GM21723 (cell line): ENCODE measurements around the gene RBM8A.

ENCODE experiments used
- ATAC-seq: cut with Tn5 transposase; IDR thresholded peaks from one replicate; pipeline ENCODE4 v1.9.1; 2021; ENCODE audit warnings: mild to moderate bottlenecking, moderate library complexity; ENCODE audit not compliant: unreplicated experiment

RBM8A gene

DNA sequence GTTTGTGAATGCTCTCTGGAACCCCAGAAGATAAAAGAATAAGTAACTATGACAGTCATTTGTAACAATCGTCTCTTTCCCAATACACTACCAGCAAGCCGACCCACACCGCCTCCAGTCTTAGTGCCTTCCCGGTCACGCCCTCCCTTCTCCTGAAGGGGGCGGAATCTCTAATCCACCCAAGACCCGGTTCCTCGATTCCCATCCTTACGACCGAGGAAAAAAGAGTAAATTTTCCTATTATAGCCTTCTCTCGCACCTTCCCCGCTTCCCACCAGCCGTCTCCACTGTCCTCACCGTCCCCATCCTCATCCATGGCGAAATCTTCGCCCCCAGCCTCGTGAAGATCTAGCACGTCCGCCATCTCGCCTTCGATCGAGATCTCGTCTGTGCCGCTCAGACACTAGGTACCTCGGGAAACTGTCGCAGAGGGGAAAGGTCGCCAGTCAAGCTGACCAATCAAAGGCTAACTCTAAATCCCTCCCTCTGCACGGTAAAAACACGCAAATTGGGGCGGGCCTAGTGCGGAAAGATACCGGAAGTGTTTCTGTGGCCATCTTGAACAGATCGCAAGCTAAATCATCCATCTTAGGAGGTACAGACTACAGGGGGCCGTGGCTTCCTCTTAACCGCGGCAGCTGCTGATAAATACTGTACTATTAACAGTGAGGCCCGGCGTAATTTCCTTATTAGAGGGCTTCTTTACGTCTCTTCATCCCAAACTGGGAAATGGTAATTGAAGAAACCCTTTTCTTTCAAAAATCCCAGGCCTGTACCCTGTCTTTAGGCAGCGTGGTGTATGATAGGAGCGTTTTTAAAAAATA is at the start of gene RBM8A:
Gene RBM8A (minus strand): TSS at position 422 of the 824 bp plus-strand sequence. CDS start 58 bp downstream, at position 364.
- ATAC-seq = peak; percentile 93

DNA sequence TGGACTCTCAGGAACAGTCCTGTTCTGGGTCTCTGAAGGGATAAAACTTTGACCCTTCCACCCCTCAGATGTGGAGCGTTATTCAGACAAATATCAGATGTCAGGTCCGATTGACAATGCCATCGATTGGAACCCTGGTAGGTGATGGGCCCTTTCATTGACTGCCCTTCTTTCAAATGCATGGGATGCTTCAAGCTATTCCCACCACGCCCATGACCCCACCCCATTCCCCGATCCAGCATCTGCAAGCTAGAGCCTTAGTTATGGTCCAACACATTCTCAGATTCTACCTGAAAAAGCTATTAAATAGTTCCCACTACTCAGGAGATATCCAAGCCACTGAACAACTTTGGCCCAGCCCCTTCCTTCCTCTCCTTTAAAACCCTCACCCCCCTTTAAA is 49.7 kb upstream of the RBM8A start:
- no peak for ATAC-seq

DNA sequence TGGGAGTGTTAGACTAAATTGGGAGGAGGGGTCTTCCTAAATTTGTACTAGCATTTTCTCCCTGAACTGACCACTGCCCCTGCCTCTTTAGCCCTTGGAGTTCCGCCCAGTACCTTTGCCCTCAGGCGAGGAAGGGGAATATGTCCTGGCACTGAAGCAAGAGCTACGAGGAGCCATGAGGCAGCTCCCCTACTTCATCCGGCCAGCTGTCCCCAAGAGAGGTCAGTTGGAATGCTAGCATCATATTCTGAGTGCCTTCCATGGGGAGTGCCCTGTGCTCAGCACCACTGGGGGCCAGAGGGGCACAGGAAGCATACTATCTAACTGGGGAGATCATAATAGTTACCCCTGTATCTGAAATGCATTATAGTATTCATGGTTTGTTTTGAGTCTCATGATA is 47.9 kb upstream of the RBM8A start:
- ATAC-seq = no peak

DNA sequence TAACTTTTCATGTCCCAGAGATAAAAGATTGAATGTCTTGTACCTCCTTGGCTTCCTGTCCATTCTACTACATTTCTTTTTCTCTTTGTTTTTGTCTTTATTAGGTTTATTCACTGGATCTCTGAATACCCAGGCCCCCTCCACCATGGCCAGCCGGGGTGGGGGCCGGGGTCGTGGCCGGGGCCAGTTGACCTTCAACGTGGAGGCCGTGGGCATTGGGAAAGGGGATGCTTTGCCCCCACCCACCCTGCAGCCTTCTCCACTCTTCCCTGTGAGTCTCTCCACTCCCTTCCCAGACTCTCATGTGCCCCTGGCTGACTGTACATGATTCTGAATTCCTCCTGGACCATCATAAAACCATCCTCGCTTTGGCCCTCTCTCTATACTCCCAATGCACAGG is 47.4 kb upstream of the RBM8A start:
- ATAC-seq = no peak

DNA sequence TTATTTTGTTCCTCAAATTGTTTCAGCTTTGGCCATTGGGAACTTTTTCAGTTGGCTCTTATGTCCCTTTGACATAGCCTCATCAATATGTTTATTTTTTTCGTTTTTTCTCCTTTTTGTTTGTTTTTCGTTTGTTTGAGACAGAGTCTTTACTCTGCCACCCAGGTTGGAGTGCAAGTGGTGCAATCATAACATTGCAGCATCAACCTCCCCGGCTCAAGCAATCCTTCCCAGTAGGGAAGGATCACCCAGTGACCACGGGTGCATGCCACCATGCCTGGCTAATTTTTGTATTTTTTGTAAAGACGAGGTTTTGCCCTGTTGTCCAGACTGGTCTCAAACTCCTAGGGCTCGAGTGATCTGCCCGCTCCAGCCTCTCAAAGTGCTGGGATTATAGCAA is 45.3 kb upstream of the RBM8A start:
- no peak for ATAC-seq

DNA sequence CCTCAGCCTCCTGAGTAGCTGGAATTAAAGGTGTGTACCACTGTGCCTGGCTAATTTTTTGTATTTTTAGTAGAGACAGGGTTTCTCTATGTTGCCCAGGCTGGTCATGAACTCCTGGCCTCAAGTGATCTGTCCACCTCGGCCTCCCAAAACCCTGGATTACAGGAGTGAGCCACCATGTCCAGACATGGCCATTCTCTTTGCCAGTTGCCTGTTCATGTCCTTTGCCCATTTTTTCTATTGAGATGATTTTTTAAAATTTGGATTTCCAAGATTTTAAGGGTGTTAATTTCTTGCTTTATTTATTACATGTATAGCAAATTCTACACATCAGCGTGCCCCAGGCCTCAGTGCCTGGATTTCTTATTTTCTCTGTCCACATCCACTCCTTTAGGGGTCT is 40.0 kb upstream of the RBM8A start:
- ATAC-seq = no peak

DNA sequence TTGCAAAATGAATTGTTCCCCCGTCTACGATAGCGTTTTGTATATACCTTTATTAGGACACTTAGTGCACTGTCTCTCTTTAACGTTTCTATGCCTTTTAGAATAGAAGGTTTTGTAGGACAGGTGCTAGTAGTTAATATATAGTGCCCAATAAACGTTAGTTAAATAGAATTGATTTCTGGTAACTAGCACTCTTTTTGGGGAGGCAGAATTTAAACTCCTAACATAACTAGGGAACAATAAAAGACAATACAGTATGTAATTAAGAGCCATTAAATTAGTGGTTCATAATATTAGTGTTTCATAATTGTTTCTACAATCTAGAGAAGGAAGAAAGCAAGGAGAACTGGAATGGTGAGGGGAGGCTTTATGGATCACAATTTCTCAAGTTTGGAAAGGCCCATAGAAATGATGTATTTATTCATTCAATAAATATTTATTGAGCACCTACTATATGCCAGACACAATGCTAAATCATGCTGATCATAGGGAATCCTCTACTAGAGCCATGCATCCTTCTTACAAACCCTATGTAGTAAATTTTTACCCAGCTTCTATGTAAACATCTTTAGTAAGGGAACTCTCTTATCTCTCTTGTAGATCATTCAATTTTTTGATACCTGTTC is 37.9 kb upstream of the RBM8A start:
- ATAC-seq = no peak

DNA sequence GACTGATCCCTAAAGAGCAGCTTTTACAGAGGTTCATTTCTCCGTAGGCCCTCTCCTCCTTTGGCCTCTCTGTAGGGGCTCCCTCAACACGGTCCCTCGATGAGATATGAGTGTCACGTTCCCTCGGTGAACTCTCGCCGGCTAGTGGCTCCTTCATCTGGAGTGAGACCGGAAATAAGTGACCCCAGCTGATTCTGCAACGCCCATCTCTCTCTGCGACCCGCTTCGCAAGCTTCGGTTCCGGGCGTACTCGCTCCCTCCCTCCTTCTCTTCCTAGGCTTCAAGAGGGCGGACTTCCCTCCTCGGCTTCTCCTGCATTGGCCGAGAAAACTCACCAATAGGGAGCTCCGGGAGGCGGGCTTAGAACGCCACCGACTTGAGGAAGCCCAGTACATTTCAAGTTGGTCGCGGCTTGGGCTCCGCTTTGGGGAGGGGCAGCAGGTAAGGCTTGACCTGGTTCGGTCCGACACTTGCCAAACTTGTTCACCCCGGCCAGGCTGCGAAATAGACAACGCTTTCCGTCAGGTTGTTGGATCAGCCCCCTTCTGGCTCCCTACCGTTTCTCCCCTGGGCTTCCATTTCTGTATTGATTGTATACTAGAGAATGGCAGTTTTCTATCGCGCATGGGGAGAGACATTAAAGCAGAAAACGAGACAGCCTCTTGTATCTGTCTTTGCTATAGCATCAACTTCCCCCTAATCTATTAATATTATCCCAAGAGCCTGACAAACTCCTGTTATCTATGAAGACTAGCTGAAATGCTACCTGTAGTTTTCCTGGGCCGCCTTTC is 37.2 kb upstream of the RBM8A start, which contains the start of the genes ANKRD34A and POLR3GL:
Gene ANKRD34A (minus strand): TSS at position 248 of the 791 bp plus-strand sequence. CDS start 2,816 bp downstream, outside the sequence.
Gene POLR3GL (plus strand): TSS at position 363 of the 791 bp plus-strand sequence. CDS start 10,176 bp downstream, outside the sequence.
- peak; percentile 88 for ATAC-seq

DNA sequence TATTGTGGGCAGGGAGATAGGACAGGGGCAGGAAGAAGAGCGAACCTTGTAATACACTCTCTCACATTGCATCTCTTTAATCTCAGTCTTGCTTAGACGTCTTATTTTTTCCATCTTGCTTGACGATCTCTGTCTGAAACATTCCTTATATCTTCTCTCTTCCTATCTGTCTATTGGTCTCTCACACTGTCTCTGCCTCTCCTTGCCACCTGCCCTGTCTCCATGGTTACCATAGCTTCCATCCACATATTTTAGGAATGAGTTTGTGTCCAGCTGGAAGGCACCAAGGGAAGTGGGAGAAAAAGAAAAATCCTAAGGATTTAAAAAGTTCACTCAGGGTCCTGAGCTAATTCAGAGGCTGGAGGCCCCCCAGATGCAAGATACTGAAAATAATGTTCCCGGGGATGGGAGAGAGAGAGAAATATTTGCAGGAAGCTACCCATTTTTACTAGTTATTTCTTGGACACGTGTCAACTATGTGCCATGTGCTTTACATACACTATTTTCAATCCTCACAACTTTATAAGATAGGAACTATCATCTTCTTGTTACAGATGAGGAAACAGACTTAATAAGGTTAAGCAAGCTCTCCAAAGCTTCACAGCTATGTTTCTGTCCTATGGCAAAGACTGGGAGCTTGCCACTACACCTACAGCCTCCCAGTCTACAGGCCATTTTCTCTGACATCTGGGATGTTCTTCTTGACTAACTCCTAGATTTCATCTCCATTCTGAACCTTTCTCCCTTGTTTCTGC is 36.2 kb upstream of the RBM8A start:
- ATAC-seq = no peak

DNA sequence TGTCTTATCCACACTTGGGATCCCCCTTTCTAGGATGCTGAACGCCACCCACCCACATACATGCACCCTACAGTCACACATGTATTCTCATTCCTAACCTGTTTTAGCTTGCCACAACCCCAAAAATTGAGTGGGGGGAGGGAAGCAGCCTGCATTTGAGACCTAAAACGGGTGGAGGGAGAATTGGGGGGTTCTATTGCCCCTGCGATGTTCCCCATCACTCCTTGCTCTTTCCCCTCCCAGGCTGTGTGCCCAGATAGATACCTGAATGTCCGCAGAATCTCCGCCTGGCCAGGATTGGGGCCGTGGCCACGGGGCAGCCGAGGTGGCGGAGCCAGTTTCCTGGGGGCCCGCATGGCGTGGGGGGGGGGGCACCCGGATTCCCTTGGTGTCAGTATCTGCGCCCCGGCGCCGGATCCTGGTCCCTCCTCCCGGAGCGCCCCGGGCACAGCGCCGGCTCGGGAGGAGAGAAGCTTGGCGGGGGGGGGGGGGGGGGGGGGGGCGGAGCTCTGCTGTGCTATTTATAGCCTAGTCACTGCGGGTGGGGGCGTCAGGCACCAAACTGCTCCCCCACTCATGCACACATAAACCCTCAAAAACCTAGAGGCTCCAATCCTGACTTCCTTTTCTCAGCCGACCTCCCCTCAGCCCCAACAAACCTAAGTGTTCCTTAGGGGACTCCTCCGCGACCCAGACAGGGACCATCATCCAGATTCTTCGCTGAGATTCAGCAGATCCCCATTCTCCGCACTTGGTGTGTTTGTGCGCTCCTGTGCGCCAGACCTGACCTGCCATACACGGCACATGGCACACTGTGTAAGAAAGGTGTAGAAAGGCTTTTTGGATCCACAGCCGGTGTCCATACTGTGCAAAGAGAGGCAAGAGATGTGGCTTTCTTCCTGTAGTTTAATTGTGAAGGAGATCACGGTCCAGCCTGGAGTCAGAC is 35.1 kb upstream of the RBM8A start:
- no peak for ATAC-seq

DNA sequence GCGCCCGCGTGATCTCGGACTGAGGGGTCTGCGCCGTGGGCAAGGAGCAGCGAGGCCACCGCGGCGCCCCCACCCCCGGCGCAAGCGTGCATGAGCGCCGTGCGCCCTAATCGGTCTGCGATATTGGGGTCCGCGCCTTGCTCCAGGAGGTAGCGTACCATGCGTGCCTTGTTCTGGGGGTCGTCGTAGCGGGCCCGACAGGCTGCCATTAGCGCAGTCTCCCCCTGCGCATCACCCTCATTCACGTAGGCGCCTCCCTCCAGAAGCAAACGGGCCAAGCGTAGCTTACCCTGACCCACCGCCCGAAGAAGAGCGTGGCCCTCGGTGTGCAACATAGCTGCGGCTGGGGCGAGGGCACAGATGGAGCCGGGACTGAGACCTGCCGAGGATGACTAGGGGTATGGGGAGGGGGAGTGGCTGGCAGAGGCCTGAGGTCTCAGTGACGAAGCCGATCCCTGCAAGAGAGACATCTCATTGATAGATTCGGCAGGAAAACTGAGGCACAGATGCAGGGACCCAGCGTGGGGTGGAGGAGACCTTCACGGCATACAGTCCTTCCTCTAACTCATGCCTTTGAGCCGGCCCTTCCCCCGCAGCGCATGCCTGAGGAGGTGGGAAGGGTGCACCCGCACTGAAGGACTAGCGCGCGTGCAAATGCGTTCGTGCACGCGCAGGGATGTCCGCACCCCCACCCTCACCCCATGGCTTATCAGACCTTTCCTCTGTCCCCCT is 34.3 kb upstream of the RBM8A start:
- no peak for ATAC-seq

DNA sequence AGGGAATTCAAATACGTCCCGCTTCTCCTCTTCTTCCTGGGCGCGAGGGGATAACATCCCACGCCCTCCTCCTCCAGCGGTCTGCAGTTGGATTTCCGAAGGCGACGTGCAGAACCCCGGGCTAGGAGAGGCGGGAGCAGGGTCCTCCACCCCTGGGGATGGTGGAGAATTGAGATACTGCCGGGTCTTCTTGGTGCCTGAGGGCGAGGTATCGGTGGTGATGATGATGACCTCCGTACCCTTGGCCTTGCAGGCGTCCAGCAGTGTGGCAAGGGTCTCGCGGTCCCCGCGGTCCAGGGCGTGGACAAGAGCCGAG is 33.8 kb upstream of the RBM8A start:
- no peak for ATAC-seq

DNA sequence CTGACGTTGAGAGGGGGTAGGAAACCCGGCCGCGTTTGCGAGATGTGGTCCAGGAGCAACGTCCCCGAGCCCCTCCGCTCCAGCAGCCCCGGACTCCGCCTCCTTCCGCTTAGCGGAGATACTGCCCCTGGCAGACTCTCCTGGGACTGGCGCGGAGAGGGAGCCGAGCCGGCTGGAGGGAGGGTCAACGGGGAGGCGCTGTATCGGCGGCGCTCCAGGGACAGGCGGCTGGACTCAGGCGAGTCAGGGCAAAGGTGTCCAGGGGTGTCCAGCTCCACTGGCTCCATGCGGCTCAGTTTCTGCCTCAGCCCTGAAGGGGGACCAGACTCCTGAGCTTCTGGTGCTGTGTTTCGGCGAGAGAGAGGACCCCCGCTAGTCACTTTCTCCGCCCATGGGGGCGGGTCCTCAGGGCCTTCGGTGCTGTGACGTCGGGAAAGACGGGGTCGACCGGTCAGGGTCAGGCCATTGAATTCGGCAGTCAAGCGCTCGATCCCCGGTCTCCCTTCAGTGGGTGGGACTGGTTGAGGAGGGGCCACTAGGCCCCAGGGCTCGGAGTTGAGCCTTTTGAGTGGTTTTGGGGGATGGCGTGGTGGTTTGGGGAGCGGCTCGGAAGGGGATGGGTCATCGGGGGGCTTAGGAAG is 33.3 kb upstream of the RBM8A start:
- ATAC-seq = no peak

DNA sequence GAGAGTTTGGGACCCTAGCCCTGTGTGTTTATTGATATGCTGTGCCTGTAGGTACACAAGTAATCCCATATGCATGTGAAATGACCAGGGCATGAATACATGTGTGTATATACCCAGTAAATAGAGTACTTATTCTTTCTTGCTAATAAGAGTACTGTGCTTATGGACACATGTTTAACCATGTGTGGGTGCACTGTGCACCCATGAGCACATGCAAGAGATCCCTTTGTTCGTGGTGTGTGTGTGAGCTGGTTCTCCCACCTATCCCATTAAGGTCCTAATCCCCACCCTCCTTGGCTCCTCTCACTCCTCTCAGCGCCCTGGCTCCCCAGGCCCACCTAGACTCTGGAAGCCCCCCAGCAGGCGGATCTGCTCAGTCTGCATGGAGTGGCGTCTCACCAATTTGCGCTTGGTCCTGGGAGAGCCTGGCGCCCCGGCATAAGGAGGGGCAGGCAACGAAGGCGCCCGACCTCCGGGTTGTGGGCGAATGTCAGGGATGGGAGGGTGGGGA is 32.7 kb upstream of the RBM8A start:
- ATAC-seq = no peak

DNA sequence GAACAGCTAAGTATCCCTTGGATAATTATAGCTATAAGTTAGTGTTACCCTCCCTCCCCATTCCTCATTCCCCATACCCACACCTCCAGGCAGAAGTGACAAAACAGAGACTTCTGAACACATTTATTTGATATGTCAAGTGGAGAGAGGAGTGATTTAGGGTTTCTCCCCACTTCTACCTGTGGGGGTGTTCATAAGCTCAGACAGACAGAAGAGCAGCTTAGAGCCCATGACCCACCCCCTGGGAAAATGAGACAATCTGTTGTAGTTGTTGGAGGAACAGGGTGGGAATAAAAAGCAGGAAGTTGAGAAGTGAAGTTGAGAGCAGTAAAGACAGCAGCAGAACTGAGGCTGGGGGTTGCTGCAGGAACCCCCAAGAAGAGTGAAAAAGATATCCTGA is 32.0 kb upstream of the RBM8A start:
- ATAC-seq = no peak

DNA sequence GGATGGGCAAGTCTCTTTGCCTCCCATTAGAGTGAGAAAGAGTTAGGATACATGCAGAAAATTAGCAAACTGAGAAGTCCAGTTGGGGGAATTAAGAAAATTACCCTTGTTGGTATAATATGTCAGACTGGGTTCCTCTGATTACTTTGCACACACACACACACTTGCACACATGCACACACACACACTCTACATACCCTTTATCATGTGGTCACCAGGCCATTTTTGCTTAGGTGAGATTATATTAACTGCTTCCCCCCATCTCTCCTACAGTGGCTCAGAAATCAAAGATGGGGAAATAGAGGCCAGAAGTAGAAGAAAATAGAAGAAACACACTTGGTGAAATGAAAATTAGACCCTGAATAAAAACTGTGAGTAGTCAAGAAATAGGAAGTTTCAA is 31.4 kb upstream of the RBM8A start:
- ATAC-seq = no peak

DNA sequence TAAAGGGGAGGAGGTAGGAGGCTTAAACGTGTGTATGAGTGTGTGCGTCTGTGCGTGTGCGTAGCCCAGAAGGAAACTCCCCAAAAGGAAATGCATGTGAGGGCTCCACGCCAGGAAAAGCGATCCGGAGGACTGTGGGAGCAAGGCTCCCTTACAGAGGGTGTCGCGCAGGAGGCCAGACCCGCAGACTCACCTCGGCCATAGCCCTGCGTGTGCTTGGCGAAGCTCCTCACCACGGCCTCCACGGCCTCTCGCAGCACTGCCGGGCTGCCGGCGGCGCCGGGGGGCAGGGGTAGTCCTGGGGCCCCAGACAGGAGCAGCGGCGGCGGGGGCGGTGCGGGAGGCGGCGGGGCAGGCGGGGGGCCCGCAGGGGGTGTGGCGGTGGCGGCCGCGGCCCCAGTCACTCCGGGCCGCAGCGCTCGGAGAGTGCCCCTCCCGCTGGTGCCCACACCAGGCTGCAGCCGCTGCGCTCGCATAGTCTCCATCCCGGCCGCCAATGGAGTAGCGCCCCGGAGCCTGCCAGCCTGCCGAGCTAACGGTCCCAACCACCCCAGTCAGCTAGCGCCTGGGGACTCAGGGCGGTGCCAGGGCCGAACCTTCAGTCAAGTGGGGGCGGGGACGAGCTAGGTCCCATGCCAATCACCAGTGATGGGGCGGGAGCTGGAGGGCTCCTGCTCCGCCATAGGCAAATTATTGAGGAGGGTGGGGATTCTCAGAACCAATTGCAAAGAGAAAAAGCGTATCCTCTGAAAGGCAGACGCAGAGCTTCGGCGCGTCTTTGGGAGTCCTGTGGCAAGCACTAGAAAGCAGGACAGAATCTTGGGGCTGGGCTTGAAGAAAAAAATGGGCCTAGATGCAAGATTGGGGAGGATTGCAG is 30.4 kb upstream of the RBM8A start, which contains the start of gene LIX1L:
Gene LIX1L (minus strand): TSS at position 575 of the 877 bp plus-strand sequence. CDS start 90 bp downstream, at position 485.
- ATAC-seq = peak; percentile 83
